Skin of body (tissue), 2 donors: Measurements from ENCODE around the gene TKFC. TPM values are rescaled to one million over a fixed set of nuclear protein-coding genes. Genes with fewer than 3 reads are reported as not detected.

Source experiments
- DNase-seq: peaks from one replicate; lab custom pipeline; 2025; lab: John Stamatoyannopoulos, UW
- total RNA-seq: library from RNA; depleted of rRNA; stranded (reverse); fragments of >200 nt; gene quantifications from one replicate; pipeline ENCODE4 v1.2.3, GENCODE V29; 2014

TKFC gene
- total RNA-seq, 1 donor from 2014 or later, result 13.0 TPM

DNA sequence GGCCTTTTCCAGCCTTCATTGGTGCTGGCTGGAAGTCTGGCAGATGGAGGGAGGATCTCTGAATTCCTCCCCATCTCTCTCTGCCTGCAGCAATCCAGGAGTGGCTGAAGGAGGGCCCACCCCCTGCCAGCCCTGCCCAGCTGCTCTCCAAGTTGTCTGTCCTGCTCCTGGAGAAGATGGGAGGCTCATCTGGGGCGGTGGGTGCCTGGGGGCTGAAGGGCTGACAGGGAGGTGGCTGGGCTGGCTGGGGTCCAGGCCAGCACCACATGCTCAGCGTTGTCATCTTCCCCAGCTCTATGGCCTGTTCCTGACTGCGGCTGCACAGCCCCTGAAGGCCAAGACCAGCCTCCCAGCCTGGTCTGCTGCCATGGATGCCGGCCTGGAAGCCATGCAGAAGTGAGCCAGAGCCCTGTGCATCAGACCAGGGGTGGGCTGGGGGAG, 12.2 kb downstream of the TKFC start:
- DNase-seq, result peak; percentile 54

GRCh38 chr11:61345954-61346843, 13.2 kb downstream of the TKFC start:
- DNase-seq, result no peak

GRCh38 chr11:61347916-61348461, 15.0 kb downstream of the TKFC start:
- DNase-seq, result no peak

DNA sequence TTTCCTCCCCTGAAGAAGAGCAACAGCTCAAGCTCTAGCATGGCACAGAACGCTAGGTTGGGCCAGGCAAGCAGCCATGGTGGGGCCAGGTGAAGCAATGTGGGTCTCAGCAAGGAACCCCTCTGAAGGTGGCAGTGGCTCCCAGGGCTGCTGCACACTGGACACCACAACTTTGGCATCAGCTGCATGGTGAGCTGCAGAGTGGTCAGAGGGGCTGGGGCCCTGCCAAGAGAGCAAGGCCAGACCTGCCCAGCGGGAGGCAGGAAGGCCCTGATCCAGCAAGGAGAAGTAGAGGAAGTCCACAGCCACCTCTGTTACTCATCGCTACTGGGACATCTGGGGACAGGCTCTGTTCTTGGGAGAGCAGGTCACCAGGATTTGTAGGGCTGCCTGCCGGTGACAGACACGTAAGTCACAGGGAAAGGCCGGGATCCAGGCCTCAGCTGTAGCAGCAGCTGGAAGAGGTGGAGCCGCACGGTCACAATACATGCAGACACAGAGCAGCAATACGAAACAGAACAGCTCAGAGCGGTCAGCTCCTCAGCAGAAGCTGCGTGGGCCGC, 16.2 kb downstream of the TKFC start:
- DNase-seq, result no peak

GRCh38 chr11:61349916-61350315, 16.9 kb downstream of the TKFC start:
- DNase-seq, result no peak

DNA sequence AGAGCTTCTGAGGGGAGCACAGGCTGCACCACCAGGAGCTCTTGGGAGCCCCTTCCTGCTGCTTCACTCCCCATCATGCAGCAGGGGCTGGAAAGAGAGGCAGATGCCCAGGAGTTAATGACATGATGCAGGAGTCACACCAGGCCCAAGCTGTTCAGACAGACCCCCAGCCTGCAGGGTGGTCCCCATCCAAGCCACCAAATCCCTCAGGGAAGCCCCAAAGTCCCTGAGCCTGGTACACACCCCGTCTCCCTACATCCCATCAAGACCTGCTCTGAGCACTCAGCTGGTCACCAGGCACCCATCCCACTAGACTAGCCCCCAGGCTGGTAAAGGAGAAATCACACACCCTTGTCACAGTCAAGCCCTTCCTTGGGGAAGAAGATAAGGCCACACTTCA, 17.3 kb downstream of the TKFC start:
- DNase-seq, result no peak

DNA sequence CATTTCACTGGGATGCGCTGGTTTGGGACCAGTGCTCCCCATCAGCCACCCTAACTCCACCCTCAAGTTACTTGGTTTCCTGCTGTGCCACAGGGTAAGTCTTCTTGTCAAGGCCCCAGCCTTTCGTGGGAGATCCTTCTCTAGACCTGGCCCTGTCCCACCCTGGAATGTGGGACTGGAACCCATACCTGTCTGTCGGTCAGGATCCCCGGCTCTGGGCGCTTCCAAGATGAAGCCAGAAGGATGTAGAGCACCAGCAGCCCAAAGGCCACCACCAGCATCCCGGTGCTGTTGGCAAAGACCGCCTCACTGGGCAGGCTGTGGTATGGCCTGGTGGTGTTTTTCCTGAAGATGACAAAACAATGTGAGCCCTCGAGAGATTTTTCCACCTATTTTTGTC, 17.8 kb downstream of the TKFC start:
- no peak for DNase-seq

DNA sequence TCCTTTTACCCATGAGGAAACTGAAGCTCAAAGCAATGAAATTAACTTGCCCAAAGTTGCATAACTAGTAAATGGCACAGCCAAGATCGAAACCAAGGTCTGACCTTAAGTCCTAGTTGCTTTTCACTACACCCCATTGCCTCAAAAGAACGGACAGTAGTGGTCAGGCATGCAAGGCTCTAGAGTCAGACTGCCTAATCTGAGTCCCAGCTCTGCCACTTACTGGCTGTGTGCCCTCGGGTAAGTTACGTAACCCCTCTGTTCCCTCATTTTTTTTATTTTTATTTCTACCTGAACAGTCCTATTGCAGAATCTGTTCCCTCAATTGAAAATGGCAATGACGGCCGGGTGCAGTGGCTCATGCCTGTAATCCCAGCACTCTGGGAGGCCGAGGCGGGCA, 19.0 kb downstream of the TKFC start:
- no peak for DNase-seq

GRCh38 chr11:61353131-61354067, 20.4 kb downstream of the TKFC start:
- no peak for DNase-seq

- DNase-seq, result no peak
Observed at GRCh38 chr11:61354208-61354607, 21.2 kb downstream of the TKFC start.

GRCh38 chr11:61356706-61357105, 23.7 kb downstream of the TKFC start:
- no peak for DNase-seq

DNA sequence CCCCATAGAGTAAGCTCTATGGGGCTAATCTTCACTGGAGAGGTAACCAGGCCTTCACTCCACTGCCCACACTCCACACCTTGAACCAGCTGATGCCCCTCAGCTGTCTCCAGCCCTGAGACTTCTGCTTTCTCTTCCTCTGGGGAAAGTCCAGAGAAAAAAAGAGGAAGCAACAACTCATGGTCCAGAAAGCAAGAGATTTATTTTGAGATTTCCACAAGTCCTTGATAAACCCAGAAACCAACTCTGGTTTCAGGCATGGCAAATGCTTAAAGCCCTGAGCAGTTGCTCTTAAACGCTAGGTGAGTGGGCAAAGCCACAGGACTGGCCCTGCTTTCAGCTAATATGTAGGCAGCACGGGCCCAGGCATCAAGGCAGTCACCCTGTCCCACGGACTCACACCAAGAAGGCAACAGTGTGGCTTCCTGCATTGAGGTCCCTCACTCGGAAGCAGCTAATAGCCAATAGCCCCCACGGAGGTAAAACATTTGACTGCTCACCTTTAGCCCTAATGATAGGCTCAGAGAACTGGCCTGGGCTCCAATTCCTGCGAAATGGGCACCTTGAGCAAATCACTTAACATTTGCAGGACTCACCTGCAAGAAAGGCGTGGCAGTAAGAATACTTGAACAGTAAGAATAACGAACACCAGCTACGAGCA, 24.3 kb downstream of the TKFC start:
- no peak for DNase-seq

GRCh38 chr11:61357894-61358239, 24.8 kb downstream of the TKFC start:
- DNase-seq, result no peak

- no peak for DNase-seq
Observed at GRCh38 chr11:61358566-61358965, 25.5 kb downstream of the TKFC start.

DNA sequence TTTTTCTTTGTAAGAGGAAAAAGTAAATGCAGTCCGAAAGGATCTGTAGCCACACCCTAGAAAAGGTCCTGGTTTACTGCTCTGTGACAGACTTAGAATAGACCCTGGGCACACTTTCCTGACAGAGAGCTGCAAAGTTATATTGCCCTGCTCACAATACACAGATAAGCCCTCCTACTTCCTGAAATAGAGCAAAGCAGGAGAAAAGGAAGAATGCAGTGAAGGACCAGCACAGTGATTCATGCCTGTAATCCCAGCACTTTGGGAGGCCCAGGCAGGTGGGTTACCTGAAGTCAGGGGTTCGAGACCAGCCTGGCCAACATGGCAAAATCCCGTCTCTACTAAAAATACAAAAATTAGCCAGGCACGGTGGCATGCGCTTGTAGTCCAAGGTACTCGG, 26.5 kb downstream of the TKFC start:
- no peak for DNase-seq

GRCh38 chr11:61361237-61361740, 28.3 kb downstream of the TKFC start:
- DNase-seq, result no peak

- peak; percentile 95 for DNase-seq
Observed at GRCh38 chr11:61361741-61362541, 28.9 kb downstream of the TKFC start, which contains the start of the genes CYB561A3 and TMEM138. CYB561A3 (minus strand) TSS chr11:61361882; CDS start chr11:61356713, 5,169 bp downstream. TMEM138 (plus strand) TSS chr11:61362374; CDS start chr11:61364391, 2,017 bp downstream.

DNA sequence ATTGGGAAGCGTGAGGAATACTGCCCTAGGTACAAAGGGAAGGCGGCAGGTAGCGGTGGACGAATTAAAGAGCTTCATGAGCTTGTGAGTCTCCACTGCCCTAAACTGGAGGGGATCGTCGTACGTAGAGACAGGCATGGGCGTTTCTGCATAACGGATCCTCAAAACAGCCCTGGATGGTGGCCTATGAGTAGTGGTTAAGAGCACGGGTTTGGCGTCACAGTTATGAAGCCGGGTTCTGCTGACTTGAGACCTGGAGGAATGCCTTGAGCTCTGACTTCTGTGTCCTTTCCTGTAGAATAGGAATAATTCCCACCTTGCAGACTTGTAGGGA, 29.5 kb downstream of the TKFC start:
- peak; percentile 58 for DNase-seq

DNA sequence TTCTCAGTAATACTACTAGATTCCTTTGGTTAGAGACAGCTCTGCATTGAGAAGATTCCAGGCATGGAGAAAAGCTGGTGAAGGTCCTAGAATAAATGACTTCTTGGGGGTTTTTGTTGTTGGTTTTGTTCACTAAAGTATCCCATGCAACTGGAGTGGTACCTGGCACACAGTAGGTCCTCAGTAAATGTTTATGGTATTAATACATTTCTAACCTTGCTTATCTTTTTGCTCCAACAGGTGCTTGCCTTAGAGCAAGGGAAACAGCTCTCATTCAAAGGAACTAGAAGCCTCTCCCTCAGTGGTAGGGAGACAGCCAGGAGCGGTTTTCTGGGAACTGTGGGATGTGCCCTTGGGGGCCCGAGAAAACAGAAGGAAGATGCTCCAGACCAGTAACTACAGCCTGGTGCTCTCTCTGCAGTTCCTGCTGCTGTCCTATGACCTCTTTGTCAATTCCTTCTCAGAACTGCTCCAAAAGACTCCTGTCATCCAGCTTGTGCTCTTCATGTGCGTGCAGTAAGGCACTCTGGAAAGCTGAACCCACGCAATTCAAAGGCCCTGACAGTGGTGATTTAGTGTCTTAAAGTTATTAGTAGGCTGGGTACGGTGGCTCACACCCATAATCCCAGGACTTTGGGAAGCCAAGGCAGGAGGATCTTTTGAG, 31.1 kb downstream of the TKFC start:
- DNase-seq, result no peak
